CD4-positive, alpha-beta memory T cell (primary cell): ENCODE data around the gene LXN. TPM values are rescaled to one million over a fixed set of nuclear protein-coding genes. Genes with fewer than 3 reads are reported as not detected.

ENCODE experiments used
- polyA plus RNA-seq, 2 donors: library from polyadenylated mRNA; unstranded; fragments of 300-500 nt; fragmentation: Illumina TruSeq; gene quantifications; one replicate each; pipeline ENCODE4 v1.2.3, GENCODE V29; 2021
- total RNA-seq, 2 experiments: library from RNA; stranded (reverse); gene quantifications; one replicate each; pipeline ENCODE4 v1.2.3, GENCODE V29; 2021

LXN gene
- total and polyA plus RNA-seq, 4 experiments from 2014 or later, result 7.7 to 27.5 (median 11.2) TPM

Other genes starting within 250 kb of the LXN start
- gene MLF1, start 101.5 kb downstream of the LXN start, total RNA-seq, result 1 to 10 TPM; 1.0 to 1.6 TPM
- gene MLF1, start 101.5 kb downstream of the LXN start, polyA plus RNA-seq, result 1 to 10 TPM; 5.0 to 6.5 TPM
- 10 to 100 TPM; 42.7 to 44.2 TPM for gene GFM1, start 28.1 kb downstream of the LXN start, total RNA-seq
- gene GFM1, start 28.1 kb downstream of the LXN start, polyA plus RNA-seq, result 10 to 100 TPM; 40.9 to 43.7 TPM
- gene RARRES1, start 59.8 kb upstream of the LXN start, total RNA-seq, result not detected
- gene RARRES1, start 59.8 kb upstream of the LXN start, polyA plus RNA-seq, result not detected
- 10 to 100 TPM; 31.7 to 33.7 TPM for gene MFSD1, start 129.4 kb upstream of the LXN start, total RNA-seq
- gene MFSD1, start 129.4 kb upstream of the LXN start, polyA plus RNA-seq, result 10 to 100 TPM; 51.5 to 75.0 TPM